Stimulated activated CD8-positive, alpha-beta memory T cell treated with anti-CD3 and anti-CD28 coated beads, Interleukin-12 subunit alpha, Interleukin-12 subunit beta, amount 100 ng/mL, for 1 hour (primary cell): ENCODE measurements around the gene RPS16.
"Not testable (repeated sequence)": the region's sequence is repeated elsewhere in the genome, so short reads cannot be mapped to it uniquely, and the experiment has no call there.

ENCODE experiments used
- DNase-seq: peaks from one replicate; pipeline ENCODE4 v3.0.0-alpha.2; 2020; ENCODE audit warnings: low read depth

RPS16 gene

GRCh38 chr19:39435499-39436349 lies at the start of gene RPS16:
TSS of gene RPS16 (minus strand) at chr19:39435949. CDS start at chr19:39435895, 54 bp downstream.
- DNase-seq: peak; percentile 99

- DNase-seq: no peak
These were observed 47.4 kb upstream of the RPS16 start for GRCh38 chr19:39483141-39483540.

GRCh38 chr19:39481676-39482075 lies 45.9 kb upstream of the RPS16 start:
- DNase-seq: no peak

GRCh38 chr19:39481229-39481545 lies 45.4 kb upstream of the RPS16 start:
- DNase-seq: no peak

- DNase-seq: peak; percentile 95
These were observed 44.8 kb upstream of the RPS16 start, which contains the start of gene TIMM50 for GRCh38 chr19:39480337-39481228. TSS of gene TIMM50 (plus strand) at chr19:39480838. CDS start at chr19:39480854, 16 bp downstream.

- no peak for DNase-seq
These were observed 44.2 kb upstream of the RPS16 start for GRCh38 chr19:39479916-39480315.

- not testable (repeated sequence) for DNase-seq
These were observed 43.6 kb upstream of the RPS16 start for GRCh38 chr19:39479319-39479801.

GRCh38 chr19:39475748-39476147 lies 40.0 kb upstream of the RPS16 start:
- no peak for DNase-seq

- DNase-seq: peak; percentile 66
These were observed 38.4 kb upstream of the RPS16 start for GRCh38 chr19:39474139-39474620.

- DNase-seq: no peak
These were observed 37.8 kb upstream of the RPS16 start for GRCh38 chr19:39473443-39473960.

- no peak for DNase-seq
These were observed 37.1 kb upstream of the RPS16 start for GRCh38 chr19:39472746-39473442.

- DNase-seq: no peak
These were observed 36.2 kb upstream of the RPS16 start for GRCh38 chr19:39471756-39472536.

- no peak for DNase-seq
These were observed 35.1 kb upstream of the RPS16 start for GRCh38 chr19:39470724-39471339.

GRCh38 chr19:39469567-39469966 lies 33.8 kb upstream of the RPS16 start:
- no peak for DNase-seq

GRCh38 chr19:39469036-39469435 lies 33.3 kb upstream of the RPS16 start:
- DNase-seq: no peak

- DNase-seq: no peak
These were observed 32.2 kb upstream of the RPS16 start for GRCh38 chr19:39467941-39468340.

- DNase-seq: no peak
These were observed 30.4 kb upstream of the RPS16 start for GRCh38 chr19:39465956-39466747.

GRCh38 chr19:39463403-39463802 lies 27.7 kb upstream of the RPS16 start:
- DNase-seq: no peak

- not testable (repeated sequence) for DNase-seq
These were observed 15.5 kb upstream of the RPS16 start for GRCh38 chr19:39451257-39451656.
